ENCODE results near the gene MELTF. TPM values are rescaled to one million over a fixed set of nuclear protein-coding genes. Genes with fewer than 3 reads are reported as not detected.

The MELTF gene
- total and polyA plus RNA-seq, 11 donors: 4.9 to 72.6 (median 10.3) TPM

- 1 to 4% (median 2%) methylated on average over 16 to 98 of the region's 98 CpGs for WGBS, 4 donors
- intact Hi-C loops (cut with DNase I): loop anchor here in 4 of 10 donors (1.0 to 10.0 kb wide), 5 partner anchors 26 to 424 kb away; partner anchors contain the start of gene NCBP2 (in 2 of the 4)
- H3K27ac ChIP-seq: peak within 1 kb of the TSS; percentile 65 to 85 (median 78)
These were observed 61.1 kb downstream of the MELTF start, which contains the start of gene PIGZ for GRCh38 chr3:196968233-196969133. Gene PIGZ (minus strand): TSS chr3:196968833. CDS start chr3:196952031, 16,802 bp downstream.

DNA sequence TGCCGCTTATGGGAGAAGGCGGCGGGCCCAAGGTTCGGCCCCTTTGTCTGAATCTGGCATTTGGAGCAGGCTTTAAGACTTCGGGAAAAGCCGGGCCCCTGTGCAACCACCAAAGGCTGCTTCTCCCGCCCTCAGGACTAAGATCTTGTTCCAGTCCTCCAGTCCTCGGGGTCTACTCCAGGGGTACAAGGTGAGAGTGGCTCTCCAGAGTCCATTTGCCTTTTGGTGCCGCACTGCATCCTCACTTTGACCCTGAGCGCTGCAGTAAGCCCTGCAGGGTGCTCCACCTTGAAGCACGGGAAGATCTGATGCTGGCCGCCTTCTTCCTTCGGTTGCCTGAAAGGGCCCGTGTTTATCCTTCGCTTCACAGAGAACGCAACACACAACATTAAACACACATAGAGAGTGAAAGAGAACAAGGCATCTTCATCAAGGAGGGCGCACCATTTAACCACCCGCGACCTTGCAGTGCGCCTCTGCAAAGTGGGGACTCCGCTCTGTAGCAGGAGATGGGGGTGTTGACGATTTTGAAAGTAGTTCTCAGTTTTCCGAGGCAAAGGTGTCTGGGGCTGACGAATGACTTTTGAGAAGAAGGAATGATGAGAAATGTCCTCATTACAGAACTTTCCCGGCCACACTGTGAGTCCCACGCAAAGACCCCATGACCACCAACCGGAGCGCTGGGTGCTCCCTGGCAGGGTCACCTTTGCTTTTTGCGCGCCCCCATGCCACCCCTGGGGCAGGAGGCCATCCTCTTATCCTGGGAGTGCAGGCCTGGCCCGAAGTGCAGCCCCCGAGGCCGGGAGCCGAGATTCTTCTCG is 62.0 kb downstream of the MELTF start:
- ATAC-seq (no peak), DNase-seq (no peak)
- Histone ChIP-seq H3K27ac (peak overlapping the region in 2 of 12 donors; percentile 55 to 82), H3K36me3 (no peaks in the 10 kb centered on the region), H3K4me1 (peaks cover 0 to 27% (median 10%) of the 10 kb centered on the region in 12 donors), H3K4me3 (peak overlapping the region; percentile 49 to 97 (median 84)), H3K27me3 (no peaks in the 10 kb centered on the region), H3K9me3 (no peaks in the 10 kb centered on the region)
- WGBS, 4 donors: 63 to 90% (median 68%) methylated on average over 25 to 35 of the region's 35 CpGs
- TF ChIP-seq CTCF (IDR thresholded peaks at IDR 0.05) (no peak), POLR2A (IDR thresholded peaks at IDR 0.05) (no peak)
- intact Hi-C loops (cut with DNase I): loop anchor here in 5 of 10 donors (2.0 to 10.0 kb wide), 5 partner anchors 25 to 423 kb away; partner anchors contain the start of gene NCBP2 (in 2 of the 5)

More at GRCh38 chr3:196968233-196969133, 61.1 kb downstream of the MELTF start, which contains the start of gene PIGZ:
- DNase-seq (peak in 3 of 5 donors; percentile 45 to 54 (median 54)), ATAC-seq (peak; percentile 64 to 88 (median 82))
- TF ChIP-seq POLR2A (IDR thresholded peaks at IDR 0.05) (no peak), CTCF (IDR thresholded peaks at IDR 0.05) (no peak)
- Histone ChIP-seq H3K27me3 (no peaks in the 10 kb centered on the region), H3K4me1 (peaks cover 0 to 27% (median 10%) of the 10 kb centered on the region in 12 donors), H3K36me3 (no peaks in the 10 kb centered on the region), H3K4me3 (peak within 1 kb of the TSS; percentile 66 to 97 (median 84)), H3K9me3 (no peaks in the 10 kb centered on the region)

DNA sequence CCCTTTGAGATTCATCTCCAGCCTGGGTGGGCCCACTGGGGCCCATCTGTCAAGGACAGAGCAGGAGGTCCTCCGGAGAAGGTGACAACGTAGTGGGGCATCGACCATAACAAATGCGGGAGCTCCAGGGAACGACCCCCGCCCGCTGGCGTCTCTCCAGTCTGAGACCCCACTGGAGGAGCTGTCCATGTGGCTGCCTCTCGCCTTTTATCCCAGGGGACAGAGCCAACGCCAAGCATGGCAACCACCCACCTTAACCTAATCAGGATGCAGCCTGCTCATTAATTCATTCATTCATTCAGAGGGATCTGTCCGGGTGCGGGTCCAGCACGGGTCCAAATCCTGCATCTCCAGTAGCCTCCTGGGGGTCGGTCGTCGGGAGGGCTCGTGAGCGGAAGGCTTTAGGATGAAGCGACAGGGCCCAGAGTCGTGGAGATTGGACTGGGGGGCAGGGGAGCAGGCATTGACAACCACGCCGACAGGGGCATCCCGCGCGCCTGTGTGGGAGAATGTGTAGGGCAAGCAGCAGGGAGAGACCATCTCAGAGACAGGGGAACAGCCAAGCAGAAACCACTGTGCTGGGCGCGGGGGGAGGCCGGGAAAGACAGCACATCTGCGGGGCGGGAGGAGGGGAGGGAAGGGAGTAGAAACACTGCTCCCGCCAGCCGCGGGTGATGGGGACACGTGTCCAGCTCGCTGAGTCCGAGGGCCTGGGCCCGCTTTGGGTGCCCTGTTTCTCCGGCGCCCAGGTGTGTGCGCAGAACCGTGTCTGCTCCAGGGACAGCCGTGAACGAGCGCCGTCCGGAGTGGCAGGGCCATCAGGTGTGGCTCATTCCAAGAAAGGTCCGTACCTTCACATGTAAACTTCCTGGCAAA is 62.9 kb downstream of the MELTF start:
- Histone ChIP-seq H3K36me3 (no peaks in the 10 kb centered on the region), H3K9me3 (no peaks in the 10 kb centered on the region), H3K27ac (no peak overlapping the region), H3K27me3 (no peaks in the 10 kb centered on the region), H3K4me1 (peaks cover 0 to 27% (median 10%) of the 10 kb centered on the region in 12 donors), H3K4me3 (no peak overlapping the region)
- DNase-seq (no peak), ATAC-seq (no peak)
- intact Hi-C loops (cut with DNase I): loop anchor here in 5 of 10 donors (2.0 to 10.0 kb wide), 4 partner anchors 129 to 422 kb away; no protein-coding TSS in a partner anchor
- TF ChIP-seq POLR2A (IDR thresholded peaks at IDR 0.05) (no peak), CTCF (IDR thresholded peaks at IDR 0.05) (no peak)
- 70 to 85% (median 77%) methylated on average over 39 to 47 of the region's 47 CpGs for WGBS, 4 donors

Measured in heart left ventricle (tissue), 16 donors.